ENCODE measurements around the gene AKAP8L. TPM values are rescaled to one million over a fixed set of nuclear protein-coding genes. Genes with fewer than 3 reads are reported as not detected.

The AKAP8L gene
- total RNA-seq, 4 donors from 2014 or later: 122 to 272 (median 204) TPM

- TF ChIP-seq CTCF (IDR thresholded peaks at IDR 0.05) (no peak), POLR2A (IDR thresholded peaks at IDR 0.05) (no peak)
- peaks cover 14 to 16% of the 10 kb centered on the region in 2 donors for H3K4me1 ChIP-seq
- no peaks in the 10 kb centered on the region for H3K9me3 ChIP-seq
- no peaks in the 10 kb centered on the region for H3K36me3 ChIP-seq
- WGBS, 2 donors: 62 to 69% methylated on average over 12 to 14 of the region's 17 CpGs
- H3K27me3 ChIP-seq: no peaks in the 10 kb centered on the region
- H3K4me3 ChIP-seq (replicated peaks in 1 of 3): no peak overlapping the region
- no peak for DNase-seq
- H3K27ac ChIP-seq: no peak overlapping the region
- intact Hi-C loops (cut with DNase I): loop anchor here (2.0 kb wide), 1 partner anchor 15 kb away; no protein-coding TSS in a partner anchor
These were observed 29.4 kb upstream of the AKAP8L start for GRCh38 chr19:15448044-15448777.

- no peaks in the 10 kb centered on the region for H3K36me3 ChIP-seq
- intact Hi-C loops (cut with DNase I): no loop called here
- H3K27ac ChIP-seq: no peak overlapping the region
- no peaks in the 10 kb centered on the region for H3K27me3 ChIP-seq
- WGBS, 2 donors: 85 to 87% methylated on average over 4 of the region's 4 CpGs
- H3K4me3 ChIP-seq (replicated peaks in 1 of 3): no peak overlapping the region
- DNase-seq: no peak
- H3K9me3 ChIP-seq: no peaks in the 10 kb centered on the region
- TF ChIP-seq POLR2A (IDR thresholded peaks at IDR 0.05) (no peak), CTCF (IDR thresholded peaks at IDR 0.05) (no peak)
- peaks cover 6 to 8% of the 10 kb centered on the region in 2 donors for H3K4me1 ChIP-seq
These were observed 28.3 kb upstream of the AKAP8L start for GRCh38 chr19:15447057-15447456.

GRCh38 chr19:15445807-15446376 is 27.1 kb upstream of the AKAP8L start:
- H3K9me3 ChIP-seq: no peaks in the 10 kb centered on the region
- H3K36me3 ChIP-seq: no peaks in the 10 kb centered on the region
- intact Hi-C loops (cut with DNase I): no loop called here
- WGBS, 2 donors: 84 to 86% methylated on average over 6 to 7 of the region's 7 CpGs
- H3K4me3 ChIP-seq (replicated peaks in 1 of 3): no peak overlapping the region
- H3K27ac ChIP-seq: no peak overlapping the region
- DNase-seq: no peak
- no peaks in the 10 kb centered on the region for H3K27me3 ChIP-seq
- TF ChIP-seq POLR2A (IDR thresholded peaks at IDR 0.05): no peak
- peaks cover 6 to 8% of the 10 kb centered on the region in 2 donors for H3K4me1 ChIP-seq

GRCh38 chr19:15445227-15445605 is 26.4 kb upstream of the AKAP8L start:
- intact Hi-C loops (cut with DNase I): no loop called here
- 88 to 93% methylated on average over 7 to 8 of the region's 9 CpGs for WGBS, 2 donors
- Histone ChIP-seq H3K27me3 (no peaks in the 10 kb centered on the region), H3K9me3 (no peaks in the 10 kb centered on the region), H3K27ac (no peak overlapping the region), H3K4me3 (replicated peaks in 1 of 3) (no peak overlapping the region), H3K4me1 (peaks cover 6 to 8% of the 10 kb centered on the region in 2 donors), H3K36me3 (no peaks in the 10 kb centered on the region)
- TF ChIP-seq CTCF (IDR thresholded peaks at IDR 0.05) (no peak), POLR2A (IDR thresholded peaks at IDR 0.05) (no peak)
- no peak for DNase-seq

GRCh38 chr19:15444505-15445226 is 25.9 kb upstream of the AKAP8L start:
- intact Hi-C loops (cut with DNase I): no loop called here
- 83 to 94% methylated on average over 15 of the region's 15 CpGs for WGBS, 2 donors
- no peak overlapping the region for H3K4me3 ChIP-seq (replicated peaks in 1 of 3)
- no peaks in the 10 kb centered on the region for H3K27me3 ChIP-seq
- TF ChIP-seq CTCF (IDR thresholded peaks at IDR 0.05) (no peak), POLR2A (IDR thresholded peaks at IDR 0.05) (no peak)
- no peak for DNase-seq
- H3K36me3 ChIP-seq: no peaks in the 10 kb centered on the region
- H3K4me1 ChIP-seq: peaks cover 6 to 8% of the 10 kb centered on the region in 2 donors
- no peaks in the 10 kb centered on the region for H3K9me3 ChIP-seq
- H3K27ac ChIP-seq: no peak overlapping the region
